IPS-18a (cell line): ENCODE measurements around the gene LRRC41.
"Not testable (repeated sequence)": the region's sequence is repeated elsewhere in the genome, so short reads cannot be mapped to it uniquely, and the experiment has no call there.

ENCODE experiments used
- H3K27ac ChIP-seq: one replicate; pipeline ENCODE4 v1.5.1; 2013; ENCODE audit warnings: low read length
- H3K27me3 ChIP-seq: one replicate; pipeline ENCODE4 v1.6.1; 2013; ENCODE audit warnings: mild to moderate bottlenecking, low read length; ENCODE audit not compliant: control insufficient read depth, insufficient read depth
- H3K36me3 ChIP-seq: one replicate; pipeline ENCODE4 v1.6.1; 2013; ENCODE audit warnings: low read depth, low read length; ENCODE audit not compliant: control insufficient read depth
- H3K4me1 ChIP-seq: one replicate; pipeline ENCODE4 v1.6.1; 2013; ENCODE audit warnings: low read depth, low read length; ENCODE audit not compliant: control insufficient read depth
- H3K4me3 ChIP-seq: one replicate; pipeline ENCODE4 v1.5.1; 2013; ENCODE audit warnings: low read length
- H3K9ac ChIP-seq: one replicate; pipeline ENCODE4 v1.6.1; 2013; ENCODE audit warnings: mild to moderate bottlenecking, low read length, moderate library complexity
- H3K9me3 ChIP-seq: one replicate; pipeline ENCODE4 v1.6.1; 2013; ENCODE audit warnings: low read depth, low read length; ENCODE audit not compliant: control insufficient read depth

The LRRC41 gene

DNA sequence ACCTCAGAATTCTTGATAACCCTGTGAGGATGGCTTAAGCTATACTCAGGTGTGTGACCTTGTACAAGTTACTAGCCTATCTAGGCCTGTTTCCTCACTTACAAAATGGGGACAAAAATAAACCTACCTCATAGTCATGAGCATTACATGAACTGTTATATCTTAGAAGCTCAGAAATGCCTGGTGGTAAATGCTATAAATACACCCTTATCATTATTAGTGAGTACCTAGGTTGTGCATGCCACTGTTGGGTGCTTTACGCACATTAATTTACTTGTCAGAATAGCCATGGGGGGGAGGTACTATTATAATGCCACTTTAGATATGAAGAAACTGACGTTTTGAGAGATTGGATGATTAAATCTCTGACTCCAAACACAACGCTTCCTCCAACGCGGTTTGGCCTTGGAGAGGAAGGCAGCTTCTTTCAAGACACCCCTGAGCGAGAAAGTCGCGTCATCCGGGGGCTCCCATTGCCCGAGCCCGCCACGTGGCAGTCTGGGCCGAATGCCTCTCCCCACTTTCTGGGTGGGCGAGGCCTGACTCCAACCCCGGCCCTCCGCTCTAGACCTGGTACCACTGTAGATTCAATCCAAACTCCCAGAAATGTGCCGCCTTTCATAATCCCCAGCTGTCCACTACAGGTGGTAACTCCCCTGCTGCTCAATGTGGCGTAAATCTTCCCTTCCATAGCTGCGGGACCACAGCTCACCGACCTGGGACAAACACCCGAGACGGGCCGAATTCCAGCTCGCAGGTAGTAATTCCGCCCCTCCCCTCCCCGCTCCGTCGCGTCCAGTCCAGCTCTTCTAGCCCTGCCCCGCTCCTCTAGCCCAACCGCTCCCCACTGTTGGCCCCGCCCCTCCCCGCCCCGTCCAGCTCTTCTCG lies 56.6 kb downstream of the LRRC41 start:
- Histone ChIP-seq H3K4me3 (peak overlapping the region; percentile 89), H3K27me3 (no peaks in the 10 kb centered on the region), H3K9me3 (no peaks in the 10 kb centered on the region), H3K27ac (peak overlapping the region; percentile 75), H3K9ac (peak overlapping the region; percentile 81), H3K36me3 (peaks cover 21% of the 10 kb centered on the region), H3K4me1 (peaks cover 11% of the 10 kb centered on the region)

DNA sequence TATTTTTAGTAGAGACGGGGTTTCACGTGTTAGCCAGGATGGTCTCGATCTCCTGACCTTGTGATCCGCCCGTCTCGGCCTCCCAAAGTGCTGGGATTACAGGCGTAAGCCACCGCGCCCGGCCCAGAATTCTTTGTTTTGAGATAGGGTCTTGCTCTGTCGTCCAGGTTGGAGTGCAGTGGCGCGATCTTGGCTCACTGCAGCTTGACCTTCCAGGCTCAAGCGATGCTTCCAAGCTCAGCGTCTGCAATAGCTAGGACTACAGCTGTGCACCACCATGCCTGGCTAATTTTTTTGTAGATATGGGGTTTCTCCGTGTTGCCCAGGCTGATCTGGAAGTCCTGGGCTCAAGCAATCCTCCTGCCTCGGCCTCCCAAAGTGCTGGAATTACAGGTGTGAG lies 57.3 kb downstream of the LRRC41 start:
- not testable (repeated sequence) for H3K27me3 ChIP-seq, H3K27ac ChIP-seq, H3K9me3 ChIP-seq, H3K4me3 ChIP-seq
- peak overlapping the region; percentile 81 for H3K9ac ChIP-seq
- H3K4me1 ChIP-seq, result peaks cover 11% of the 10 kb centered on the region
- H3K36me3 ChIP-seq, result peaks cover 15% of the 10 kb centered on the region

DNA sequence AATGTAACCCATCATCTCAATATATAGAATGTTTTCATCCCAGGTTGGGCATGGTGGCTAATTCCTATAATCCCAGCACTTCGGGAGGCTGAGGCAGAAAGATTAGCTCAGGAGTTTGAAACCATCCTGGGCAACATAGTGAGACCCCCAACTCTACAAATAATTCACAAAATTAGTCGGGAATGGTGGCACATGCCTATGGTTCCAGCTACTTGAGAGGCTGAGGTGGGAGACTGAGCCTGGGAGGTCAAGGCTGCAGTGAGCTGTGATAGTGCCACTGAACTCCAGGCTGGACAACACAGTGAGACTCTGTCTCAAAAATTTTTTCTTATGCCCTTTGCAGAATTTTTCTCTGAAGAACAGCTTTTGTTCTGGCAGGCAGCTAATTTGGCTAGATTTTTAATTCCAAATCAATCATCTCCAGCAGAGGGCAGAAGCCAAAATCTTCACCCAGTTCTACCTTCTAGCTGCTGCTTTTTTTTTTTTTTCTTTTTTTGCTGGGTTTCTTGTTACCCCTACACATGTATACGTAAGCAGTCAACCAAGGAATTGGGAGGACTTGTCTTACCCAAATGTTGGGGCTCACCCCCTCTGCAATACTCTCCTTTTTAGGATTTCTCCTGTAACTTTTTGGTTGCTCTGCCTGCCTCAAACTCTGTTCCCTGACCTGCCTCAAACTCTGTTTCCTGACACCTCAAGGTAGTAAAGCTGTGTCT lies 58.6 kb downstream of the LRRC41 start:
- Histone ChIP-seq H3K9ac (no peak overlapping the region), H3K27ac (no peak overlapping the region), H3K27me3 (no peaks in the 10 kb centered on the region), H3K9me3 (no peaks in the 10 kb centered on the region), H3K36me3 (peaks cover 5% of the 10 kb centered on the region), H3K4me3 (no peak overlapping the region), H3K4me1 (peaks cover 11% of the 10 kb centered on the region)

DNA sequence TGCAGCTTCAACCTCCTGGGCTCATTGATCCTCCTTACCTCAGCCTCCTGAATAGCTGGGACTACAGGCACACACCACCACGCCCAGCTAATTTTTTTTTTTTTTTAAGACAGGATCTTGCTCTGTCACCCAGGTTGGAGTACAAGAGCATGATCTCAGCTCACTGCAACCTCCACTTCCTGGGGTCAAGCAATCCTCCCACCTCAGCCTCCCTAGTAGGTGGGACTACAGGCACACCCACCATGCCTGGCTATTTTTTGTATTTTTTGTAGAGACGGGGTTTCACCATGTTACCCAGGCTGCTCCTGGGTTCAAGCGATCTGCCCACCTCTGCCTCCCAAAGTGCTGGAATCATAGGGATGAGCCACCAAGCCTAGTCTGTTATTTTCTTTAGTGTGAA lies 59.6 kb downstream of the LRRC41 start:
- not testable (repeated sequence) for H3K27me3 ChIP-seq, H3K4me3 ChIP-seq, H3K36me3 ChIP-seq, H3K9ac ChIP-seq, H3K27ac ChIP-seq, H3K9me3 ChIP-seq
- H3K4me1 ChIP-seq, result peaks cover 11% of the 10 kb centered on the region

DNA sequence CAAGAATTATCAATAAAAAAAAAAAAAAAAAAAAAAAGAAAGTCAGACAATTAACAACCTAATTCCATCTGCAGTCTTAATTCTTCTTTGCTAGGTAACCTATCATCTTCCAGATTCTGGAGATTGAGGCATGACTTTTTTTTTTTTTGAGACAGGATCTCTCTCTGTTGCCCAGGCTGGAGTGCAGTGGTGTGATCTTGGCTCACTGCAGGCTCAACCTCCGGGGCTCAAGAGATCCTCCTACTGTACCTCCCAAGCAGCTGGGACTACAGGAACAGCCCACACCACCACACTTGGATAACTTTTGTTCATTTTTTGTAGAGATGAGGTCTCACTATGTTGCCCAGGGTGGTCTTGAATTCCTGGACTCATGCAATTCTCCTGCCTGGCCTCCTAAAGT lies 60.5 kb downstream of the LRRC41 start:
- Histone ChIP-seq H3K4me3 (no peak overlapping the region), H3K4me1 (peaks cover 4% of the 10 kb centered on the region), H3K9me3 (peaks cover 7% of the 10 kb centered on the region), H3K36me3 (no peaks in the 10 kb centered on the region), H3K9ac (no peak overlapping the region), H3K27ac (no peak overlapping the region), H3K27me3 (no peaks in the 10 kb centered on the region)

DNA sequence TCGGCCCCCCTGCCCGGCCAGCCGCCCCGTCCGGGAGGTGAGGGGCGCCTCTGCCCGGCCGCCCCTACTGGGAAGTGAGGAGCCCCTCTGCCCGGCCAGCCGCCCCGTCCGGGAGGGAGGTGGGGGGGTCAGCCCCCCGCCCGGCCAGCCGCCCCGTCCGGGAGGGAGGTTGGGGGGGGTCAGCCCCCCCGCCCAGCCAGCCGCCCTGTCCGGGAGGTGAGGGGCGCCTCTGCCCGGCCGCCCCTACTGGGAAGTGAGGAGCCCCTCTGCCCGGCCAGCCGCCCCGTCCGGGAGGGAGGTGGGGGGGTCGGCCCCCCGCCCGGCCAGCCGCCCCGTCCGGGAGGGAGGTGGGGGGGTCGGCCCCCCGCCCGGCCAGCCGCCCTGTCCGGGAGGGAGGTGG lies 61.7 kb downstream of the LRRC41 start:
- H3K9ac ChIP-seq, result not testable (repeated sequence)

DNA sequence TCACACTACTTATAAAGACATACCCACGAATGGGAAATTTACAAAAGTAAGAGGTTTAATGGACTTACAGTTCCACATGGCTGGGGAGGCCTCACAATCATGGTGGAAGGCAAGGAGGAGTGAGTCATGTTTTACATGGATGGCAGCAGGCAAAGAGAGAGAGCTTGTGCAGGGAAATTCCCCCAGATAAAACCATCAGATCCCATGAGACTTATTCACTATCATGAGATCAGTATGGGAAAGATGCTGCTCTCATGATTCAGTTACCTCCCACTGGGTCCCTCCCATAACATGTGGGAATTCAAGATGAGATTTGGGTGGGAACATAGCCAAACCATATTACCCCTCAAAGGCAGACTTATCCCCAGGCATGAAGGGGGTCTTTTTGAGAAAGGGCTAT lies 64.6 kb downstream of the LRRC41 start:
- not testable (repeated sequence) for H3K4me1 ChIP-seq, H3K4me3 ChIP-seq, H3K9ac ChIP-seq, H3K36me3 ChIP-seq, H3K27ac ChIP-seq, H3K27me3 ChIP-seq
- H3K9me3 ChIP-seq, result peaks cover 13% of the 10 kb centered on the region

More for the DNA sequence above, 61.7 kb downstream of the LRRC41 start:
- not testable (repeated sequence) for H3K27ac ChIP-seq, H3K4me3 ChIP-seq, H3K36me3 ChIP-seq, H3K27me3 ChIP-seq, H3K4me1 ChIP-seq
- peaks cover 11% of the 10 kb centered on the region for H3K9me3 ChIP-seq

DNA sequence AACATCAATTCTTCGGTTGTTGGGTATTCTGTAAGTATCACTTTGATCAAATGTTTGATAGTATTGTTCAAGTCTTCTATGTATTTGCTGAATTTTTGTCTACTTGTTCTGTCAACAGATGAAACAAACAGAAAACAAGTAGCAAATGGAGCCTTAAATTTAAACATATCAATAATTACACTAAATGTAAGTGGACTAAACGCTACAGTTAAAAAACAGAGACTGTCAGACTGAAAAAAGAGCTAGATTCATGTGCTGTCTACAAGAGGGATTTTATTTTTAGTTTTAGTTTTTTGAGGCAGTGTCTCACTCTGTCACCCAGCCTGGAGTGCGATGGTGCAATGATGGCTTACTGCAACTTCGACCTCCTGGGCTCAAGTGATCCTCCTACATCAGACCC lies 66.5 kb downstream of the LRRC41 start:
- Histone ChIP-seq H3K4me1 (no peaks in the 10 kb centered on the region), H3K9me3 (peaks cover 13% of the 10 kb centered on the region), H3K27me3 (no peaks in the 10 kb centered on the region), H3K27ac (no peak overlapping the region), H3K9ac (no peak overlapping the region), H3K36me3 (no peaks in the 10 kb centered on the region), H3K4me3 (no peak overlapping the region)

DNA sequence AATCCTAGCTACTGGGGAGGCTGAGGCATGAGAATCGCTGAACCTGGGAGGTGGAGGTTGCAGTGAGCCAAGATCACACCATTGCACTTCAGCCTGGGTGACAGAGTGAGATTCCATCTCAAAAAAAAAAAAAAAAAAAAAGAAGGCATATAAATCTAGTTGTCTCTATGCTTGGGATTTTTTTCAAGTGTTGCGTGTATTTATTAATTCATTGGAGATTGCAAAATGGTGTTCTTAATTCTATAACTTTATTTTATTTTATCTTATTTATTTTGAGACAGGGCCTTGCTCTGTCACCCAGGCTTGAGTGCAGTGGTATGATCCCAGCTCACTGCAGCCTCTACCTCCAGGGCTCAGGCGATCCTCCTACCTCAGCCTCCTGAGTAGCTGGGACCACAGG lies 72.2 kb downstream of the LRRC41 start:
- H3K36me3 ChIP-seq, H3K27ac ChIP-seq, H3K4me1 ChIP-seq: not testable (repeated sequence)

More for the DNA sequence above, 72.2 kb downstream of the LRRC41 start:
- H3K4me3 ChIP-seq, H3K27me3 ChIP-seq, H3K9ac ChIP-seq, H3K9me3 ChIP-seq: not testable (repeated sequence)
